PC-9 (cell line): ENCODE results near the gene VDAC2. TPM values are rescaled to one million over a fixed set of nuclear protein-coding genes. Genes with fewer than 3 reads are reported as not detected.

ENCODE experiments used
- BruUV-seq: library from RNA; stranded (reverse); fragments of 400-500 nt; replicated peaks from 2 replicates; lab custom pipeline; 2021; lab: Mats Ljungman, UMichigan
- CTCF ChIA-PET: fragments of 300-600 bp; sonication (Branson Sonifier 250); formaldehyde crosslinking; loops from one replicate; lab custom pipeline; 2022; ENCODE audit warnings: antibody characterized with exemption; lab: Charles Lee
- POLR2A ChIA-PET: fragments of 300-600 bp; sonication (Branson Sonifier 250); formaldehyde crosslinking; loops from one replicate; lab custom pipeline; 2022; ENCODE audit warnings: antibody characterized with exemption; ENCODE audit not compliant: unreplicated experiment; lab: Charles Lee
- DNase-seq, 2 experiments: peaks; one replicate each; pipeline versions ENCODE4 v3.0.0 to v3.0.0-alpha.2; 2015 to 2022; ENCODE audit warnings: mixed read lengths in 1 of 2
- H2AFZ ChIP-seq: fragments of 200-600 bp; sonication (generic); 2 replicates; pipeline ENCODE4 v1.8.1; 2017; ENCODE audit warnings: antibody characterized with exemption
- H3F3A ChIP-seq: fragments of 200-600 bp; sonication (generic); 2 replicates; pipeline ENCODE4 v1.8.1; 2017; ENCODE audit warnings: antibody characterized with exemption, mild to moderate bottlenecking, low read depth; ENCODE audit not compliant: insufficient read depth
- H3K27ac ChIP-seq: fragments of 200-600 bp; sonication (generic); 2 replicates; pipeline ENCODE4 v1.6.1; 2016; ENCODE audit warnings: mixed run types
- H3K27me3 ChIP-seq: fragments of 200-600 bp; sonication (generic); 2 replicates; pipeline ENCODE4 v1.6.1; 2016; ENCODE audit warnings: low read depth, mixed run types; ENCODE audit not compliant: insufficient read depth
- H3K36me3 ChIP-seq: fragments of 200-600 bp; sonication (generic); 2 replicates; pipeline ENCODE4 v1.6.1; 2016; ENCODE audit warnings: low read depth, mixed run types
- H3K4me1 ChIP-seq: fragments of 200-600 bp; sonication (generic); replicated peaks from 2 replicates; pipeline ENCODE4 v1.6.1; 2016; ENCODE audit warnings: mixed run types; ENCODE audit not compliant: insufficient read depth
- H3K4me2 ChIP-seq: fragments of 200-600 bp; sonication (generic); 2 replicates; pipeline ENCODE4 v1.6.1; 2017; ENCODE audit warnings: mixed run types
- H3K4me3 ChIP-seq: fragments of 200-600 bp; sonication (generic); 2 replicates; pipeline ENCODE4 v1.6.1; 2016; ENCODE audit warnings: mixed run types
- H3K79me2 ChIP-seq: fragments of 200-600 bp; sonication (generic); 2 replicates; pipeline ENCODE4 v1.6.1; 2017; ENCODE audit warnings: low read depth, mixed run types
- H3K9me2 ChIP-seq: fragments of 200-600 bp; sonication (generic); 2 replicates; pipeline ENCODE4 v1.8.1; 2017; ENCODE audit warnings: mild to moderate bottlenecking; ENCODE audit not compliant: insufficient read depth
- H3K9me3 ChIP-seq: fragments of 200-600 bp; sonication (generic); 2 replicates; pipeline ENCODE4 v1.8.1; 2016; ENCODE audit warnings: low read depth; ENCODE audit not compliant: insufficient read depth
- H4K20me1 ChIP-seq: fragments of 200-600 bp; sonication (generic); 2 replicates; pipeline ENCODE4 v1.8.1; 2017; ENCODE audit not compliant: insufficient read depth
- EZH2 ChIP-seq: fragments of 200-600 bp; sonication (generic); IDR thresholded peaks from 2 replicates; pipeline ENCODE4 v1.8.0; 2017; ENCODE audit warnings: antibody characterized with exemption, low read depth
- intact Hi-C: fragments of 100-400 bp; cut with micrococcal nuclease; formaldehyde crosslinking; loops from one replicate; pipeline ENCODE4 v1.10.0; 2022; ENCODE audit not compliant: unreplicated experiment
- total RNA-seq: library from RNA; stranded (reverse); gene quantifications from 2 replicates; pipeline ENCODE4 v1.2.3, GENCODE V29; 2021
- TF ChIP-seq, protein P1 (sequence below): fragments of 200-600 bp; sonication (generic); conservative IDR thresholded peaks from 2 replicates; pipeline ENCODE4 v1.6.1; 2017; ENCODE audit warnings: mixed run types, antibody characterized with exemption, mild to moderate bottlenecking, moderate library complexity

VDAC2 gene
- total RNA-seq, 1 experiment from 2014 or later = 243 TPM

DNA sequence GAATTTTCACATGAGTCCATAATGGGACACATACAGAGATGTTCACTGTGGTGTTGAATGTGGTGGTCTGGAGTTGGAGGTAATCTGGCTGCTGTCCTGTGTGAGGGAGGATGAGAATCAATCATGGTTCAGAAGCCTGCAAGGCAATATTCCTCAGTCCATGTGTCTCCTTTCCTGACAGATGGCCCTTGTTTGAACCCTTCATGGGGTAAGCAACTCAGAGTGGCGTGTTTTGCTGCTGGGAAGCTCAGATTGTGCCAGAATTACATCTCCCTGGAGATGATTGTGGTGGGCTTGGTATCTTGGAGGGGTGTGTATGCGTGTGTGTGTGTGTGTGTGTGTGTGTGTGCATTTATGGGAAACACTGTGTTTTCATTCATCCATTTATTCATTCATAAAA is 69.6 kb downstream of the VDAC2 start:
- Histone ChIP-seq H3K27me3 (no peaks in the 10 kb centered on the region), H3K9me2 (no peaks in the 10 kb centered on the region), H2AFZ (no peak overlapping the region), H3F3A (peaks cover 19% of the 10 kb centered on the region), H3K4me2 (no peak overlapping the region), H3K79me2 (peaks cover 4% of the 10 kb centered on the region; the same call in 1 of the 2 replicates), H4K20me1 (no peaks in the 10 kb centered on the region), H3K4me1 (peaks cover 43% of the 10 kb centered on the region), H3K27ac (no peak overlapping the region), H3K4me3 (no peak overlapping the region), H3K36me3 (no peaks in the 10 kb centered on the region), H3K9me3 (no peaks in the 10 kb centered on the region)
- POLR2A ChIA-PET = no interaction called here
- CTCF ChIA-PET = no interaction called here
- intact Hi-C loops = no loop called here
- TF ChIP-seq, protein P1, sequence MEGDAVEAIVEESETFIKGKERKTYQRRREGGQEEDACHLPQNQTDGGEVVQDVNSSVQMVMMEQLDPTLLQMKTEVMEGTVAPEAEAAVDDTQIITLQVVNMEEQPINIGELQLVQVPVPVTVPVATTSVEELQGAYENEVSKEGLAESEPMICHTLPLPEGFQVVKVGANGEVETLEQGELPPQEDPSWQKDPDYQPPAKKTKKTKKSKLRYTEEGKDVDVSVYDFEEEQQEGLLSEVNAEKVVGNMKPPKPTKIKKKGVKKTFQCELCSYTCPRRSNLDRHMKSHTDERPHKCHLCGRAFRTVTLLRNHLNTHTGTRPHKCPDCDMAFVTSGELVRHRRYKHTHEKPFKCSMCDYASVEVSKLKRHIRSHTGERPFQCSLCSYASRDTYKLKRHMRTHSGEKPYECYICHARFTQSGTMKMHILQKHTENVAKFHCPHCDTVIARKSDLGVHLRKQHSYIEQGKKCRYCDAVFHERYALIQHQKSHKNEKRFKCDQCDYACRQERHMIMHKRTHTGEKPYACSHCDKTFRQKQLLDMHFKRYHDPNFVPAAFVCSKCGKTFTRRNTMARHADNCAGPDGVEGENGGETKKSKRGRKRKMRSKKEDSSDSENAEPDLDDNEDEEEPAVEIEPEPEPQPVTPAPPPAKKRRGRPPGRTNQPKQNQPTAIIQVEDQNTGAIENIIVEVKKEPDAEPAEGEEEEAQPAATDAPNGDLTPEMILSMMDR = no peak
- no peak for TF ChIP-seq EZH2
- no peak for DNase-seq
- BruUV-seq = no TSS peak

Other genes with a start within 250 kb of the VDAC2 start
- gene SAMD8, start 99.1 kb upstream of the VDAC2 start, total RNA-seq = 27.6 and 31.1 TPM in 2 replicates
- gene COMTD1, start 25.2 kb downstream of the VDAC2 start, total RNA-seq = 20.5 and 25.1 TPM in 2 replicates
- 1.4 and 1.5 TPM in 2 replicates for gene ZNF503, start 191.0 kb downstream of the VDAC2 start, total RNA-seq
- not detected in 2 replicates for gene LRMDA, start 220.8 kb downstream of the VDAC2 start, total RNA-seq